Tibial nerve (tissue), 4 donors: ENCODE results near the gene GTF2B. TPM values are rescaled to one million over a fixed set of nuclear protein-coding genes. Genes with fewer than 3 reads are reported as not detected.

ENCODE experiments used
- DNase-seq, 2 donors: peaks; one replicate each; pipeline ENCODE4 v3.0.0-alpha.2; 2019; ENCODE audit warnings: low spot score in 2 of 2
- H3K27ac ChIP-seq, 4 donors: fragments of 200-600 bp; sonication (generic) in 3 of 4; one replicate each; pipeline ENCODE4 v1.5.1; 2017 to 2019; ENCODE audit warnings: mild to moderate bottlenecking in 1 of 4
- H3K27me3 ChIP-seq, 2 donors: fragments of 200-600 bp; sonication (generic) in 1 of 2; one replicate each; pipeline versions ENCODE4 v1.5.1 to v1.6.0; 2017 to 2019
- H3K36me3 ChIP-seq, 3 donors: fragments of 200-600 bp; sonication (generic); one replicate each; pipeline ENCODE4 v1.5.1; 2018 to 2019
- H3K4me1 ChIP-seq, 4 donors: fragments of 200-600 bp; sonication (generic) in 3 of 4; one replicate each; pipeline ENCODE4 v1.5.1; 2017 to 2019
- H3K4me3 ChIP-seq, 4 donors: fragments of 200-600 bp; sonication (generic) in 3 of 4; one replicate each; pipeline ENCODE4 v1.5.1; 2017 to 2019; ENCODE audit warnings: mild to moderate bottlenecking in 1 of 4, moderate library complexity in 1 of 4
- H3K9me3 ChIP-seq, 4 donors: fragments of 200-600 bp; sonication (generic) in 3 of 4; one replicate each; pipeline ENCODE4 v1.5.1; 2017 to 2019
- CTCF ChIP-seq, 5 experiments: fragments of 200-600 bp in 3 of 5; fragments of 450-650 bp in 2 of 5; sonication (generic) in 3 of 5; IDR thresholded peaks; one replicate each; pipeline ENCODE4 v1.5.1; 2016 to 2019; ENCODE audit warnings: antibody characterized with exemption in 5 of 5, mild to moderate bottlenecking in 3 of 5, moderate library complexity in 2 of 5
- EP300 ChIP-seq, 2 donors: sonication (generic); formaldehyde crosslinking; IDR thresholded peaks; one replicate each; pipeline ENCODE4 v1.6.1; 2017; ENCODE audit warnings: antibody characterized with exemption in 2 of 2, mild to moderate bottlenecking in 1 of 2
- POLR2A ChIP-seq, 2 donors: fragments of 450-650 bp; IDR thresholded peaks; one replicate each; pipeline ENCODE4 v1.6.1; 2017; ENCODE audit warnings: antibody characterized with exemption in 2 of 2, mild to moderate bottlenecking in 2 of 2, moderate library complexity in 2 of 2
- WGBS, 2 donors: methylation state at CpG; one replicate each; pipeline ENCODE4 v1.1.5; 2018; 5-methylcytosine and 5-hydroxymethylcytosine counted together
- total RNA-seq, 4 donors: library from RNA; depleted of rRNA; stranded (reverse); fragments of >200 nt; gene quantifications; one replicate each; pipeline ENCODE4 v1.1.0, GENCODE V29; 2016

Gene GTF2B
- total RNA-seq, 4 donors from 2014 or later, result 17.4 to 55.7 (median 23.7) TPM

GRCh38 chr1:88911161-88911560, 19.8 kb upstream of the GTF2B start:
- H3K4me3 ChIP-seq, result no peak overlapping the region
- 79 to 80% methylated on average over 9 of the region's 9 CpGs for WGBS, 2 donors
- no peaks in the 10 kb centered on the region for H3K4me1 ChIP-seq
- H3K36me3 ChIP-seq, result no peaks in the 10 kb centered on the region
- no peak for DNase-seq
- H3K27ac ChIP-seq, result no peak overlapping the region
- TF ChIP-seq CTCF (IDR thresholded peaks at IDR 0.05) (no peak), EP300 (IDR thresholded peaks at IDR 0.05) (no peak), POLR2A (IDR thresholded peaks at IDR 0.05) (no peak)
- peaks cover 0 to 22% (median 0%) of the 10 kb centered on the region in 4 donors for H3K9me3 ChIP-seq
- H3K27me3 ChIP-seq, result no peaks in the 10 kb centered on the region

- Histone ChIP-seq H3K27me3 (no peaks in the 10 kb centered on the region), H3K36me3 (no peaks in the 10 kb centered on the region), H3K4me1 (no peaks in the 10 kb centered on the region), H3K9me3 (peaks cover 0 to 21% (median 0%) of the 10 kb centered on the region in 4 donors), H3K27ac (no peak overlapping the region), H3K4me3 (no peak overlapping the region)
- DNase-seq, result no peak
- no peak for TF ChIP-seq CTCF (IDR thresholded peaks at IDR 0.05)
- TF ChIP-seq EP300 (IDR thresholded peaks at IDR 0.05), result no peak
- no peak for TF ChIP-seq POLR2A (IDR thresholded peaks at IDR 0.05)
- 70 to 80% methylated on average over 1 of the region's 1 CpG for WGBS, 2 donors
These were observed 19.0 kb upstream of the GTF2B start for GRCh38 chr1:88910401-88910800.

GRCh38 chr1:88900883-88901282, 9.5 kb upstream of the GTF2B start:
- H3K36me3 ChIP-seq, result no peaks in the 10 kb centered on the region
- H3K9me3 ChIP-seq, result no peaks in the 10 kb centered on the region
- H3K27ac ChIP-seq, result no peak overlapping the region
- no peak overlapping the region for H3K4me3 ChIP-seq
- no peaks in the 10 kb centered on the region for H3K27me3 ChIP-seq
- 89 to 97% methylated on average over 4 of the region's 4 CpGs for WGBS, 2 donors
- TF ChIP-seq POLR2A (IDR thresholded peaks at IDR 0.05), result no peak
- TF ChIP-seq CTCF (IDR thresholded peaks at IDR 0.05), result no peak
- no peak for TF ChIP-seq EP300 (IDR thresholded peaks at IDR 0.05)
- H3K4me1 ChIP-seq, result no peaks in the 10 kb centered on the region
- no peak for DNase-seq

- peaks cover 0 to 2% (median 0%) of the 10 kb centered on the region in 4 donors for H3K4me1 ChIP-seq
- H3K27ac ChIP-seq, result no peak overlapping the region
- no peak for DNase-seq
- no peaks in the 10 kb centered on the region for H3K9me3 ChIP-seq
- no peaks in the 10 kb centered on the region for H3K27me3 ChIP-seq
- H3K36me3 ChIP-seq, result no peaks in the 10 kb centered on the region
- no peak overlapping the region for H3K4me3 ChIP-seq
- WGBS, 2 donors, result 59 to 60% methylated on average over 4 of the region's 4 CpGs
- TF ChIP-seq EP300 (IDR thresholded peaks at IDR 0.05), result no peak
- TF ChIP-seq CTCF (IDR thresholded peaks at IDR 0.05), result no peak
- TF ChIP-seq POLR2A (IDR thresholded peaks at IDR 0.05), result no peak
These were observed 5.8 kb upstream of the GTF2B start for GRCh38 chr1:88897070-88897730.

GRCh38 chr1:88892357-88892877, 1.1 kb upstream of the GTF2B start:
- Histone ChIP-seq H3K27ac (no peak overlapping the region), H3K4me3 (peak overlapping the region in 2 of 4 donors; percentile 76 to 99), H3K4me1 (peaks cover 0 to 35% (median 13%) of the 10 kb centered on the region in 4 donors), H3K36me3 (peaks cover 0 to under 1% (median 0%) of the 10 kb centered on the region in 3 donors), H3K27me3 (no peaks in the 10 kb centered on the region), H3K9me3 (no peaks in the 10 kb centered on the region)
- TF ChIP-seq POLR2A (IDR thresholded peaks at IDR 0.05) (no peak), EP300 (IDR thresholded peaks at IDR 0.05) (no peak), CTCF (IDR thresholded peaks at IDR 0.05) (no peak)
- DNase-seq, result no peak
- WGBS, 2 donors, result 82 to 85% methylated on average over 11 of the region's 11 CpGs
